ENCODE results near the gene ITGB5. TPM values are rescaled to one million over a fixed set of nuclear protein-coding genes. Genes with fewer than 3 reads are reported as not detected.

ITGB5 gene
- polyA plus RNA-seq, 3 donors = 0.68 to 1.2 (median 1.0) TPM

GRCh38 chr3:124838963-124839362 is 48.2 kb downstream of the ITGB5 start:
- no peaks in the 10 kb centered on the region for H3K9me3 ChIP-seq (replicated peaks in 1 of 2; ENCODE audit: control insufficient read depth in 1 of 2, insufficient read depth in 1 of 2, low read length in 2 of 2)
- peaks cover 0 to 1% (median 0%) of the 10 kb centered on the region in 7 donors for H3K9me3 Mint-ChIP-seq
- peaks cover 12 to 20% (median 15%) of the 10 kb centered on the region in 3 donors for H3K27me3 Mint-ChIP-seq (ENCODE audit: low read depth in 3 of 3)
- peaks cover 12% of the 10 kb centered on the region for H3K4me1 Mint-ChIP-seq
- TF ChIP-seq CTCF (IDR thresholded peaks at IDR 0.05) = no peak
- peaks cover 11 to 12% of the 10 kb centered on the region in 2 donors for H3K4me1 ChIP-seq (ENCODE audit: control insufficient read depth in 1 of 2, insufficient read depth in 2 of 2, low read length in 2 of 2)
- H3K27me3 ChIP-seq (ENCODE audit: control insufficient read depth in 2 of 2, insufficient read depth in 2 of 2, low read length in 2 of 2) = peaks cover 2 to 11% of the 10 kb centered on the region in 2 donors
- no peak overlapping the region for H3K27ac Mint-ChIP-seq
- no peaks in the 10 kb centered on the region for H3K79me2 ChIP-seq (ENCODE audit: insufficient read depth, low read length)
- no peaks in the 10 kb centered on the region for H3K36me3 ChIP-seq (replicated peaks in 1 of 2; ENCODE audit: control insufficient read depth in 1 of 2, insufficient read depth in 2 of 2, low read length in 2 of 2)
- DNase-seq = no peak
- no peaks in the 10 kb centered on the region for H4K20me1 ChIP-seq (ENCODE audit: insufficient read depth, low read length)
- H3K4me3 ChIP-seq (replicated peaks in 1 of 3; ENCODE audit: low read depth in 2 of 3, low read length in 3 of 3) = no peak overlapping the region
- H2AFZ ChIP-seq (ENCODE audit: insufficient read depth, low read depth, low read length, poor library complexity, severe bottlenecking) = no peak overlapping the region
- no peak overlapping the region for H3K27ac ChIP-seq (ENCODE audit: low read depth in 1 of 2, low read length in 2 of 2)
- intact Hi-C loops (cut with micrococcal nuclease) = no loop called here
- H3K4me2 ChIP-seq (replicated peaks; ENCODE audit: extremely low read depth, low read length, poor library complexity, severe bottlenecking) = no peak overlapping the region
- no peak overlapping the region for H3K4me3 Mint-ChIP-seq
- H3K36me3 Mint-ChIP-seq = no peaks in the 10 kb centered on the region
- H3K9ac ChIP-seq (ENCODE audit: insufficient read depth, low read length, poor library complexity, severe bottlenecking) = no peak overlapping the region
- no CpG with 5 or more reads among the region's 3 CpGs for WGBS (ENCODE audit: insufficient coverage)

GRCh38 chr3:124837730-124838186 is 49.4 kb downstream of the ITGB5 start:
- no peaks in the 10 kb centered on the region for H3K36me3 Mint-ChIP-seq
- H3K4me1 ChIP-seq (ENCODE audit: control insufficient read depth in 1 of 2, insufficient read depth in 2 of 2, low read length in 2 of 2) = peaks cover 11 to 12% of the 10 kb centered on the region in 2 donors
- H3K27me3 Mint-ChIP-seq (ENCODE audit: low read depth in 3 of 3) = peaks cover 12 to 21% (median 15%) of the 10 kb centered on the region in 3 donors
- H3K27me3 ChIP-seq (ENCODE audit: control insufficient read depth in 2 of 2, insufficient read depth in 2 of 2, low read length in 2 of 2) = peaks cover 2 to 11% of the 10 kb centered on the region in 2 donors
- WGBS (ENCODE audit: insufficient coverage) = 46% methylated on average over 4 of the region's 6 CpGs
- H3K4me3 Mint-ChIP-seq = no peak overlapping the region
- H4K20me1 ChIP-seq (ENCODE audit: insufficient read depth, low read length) = no peaks in the 10 kb centered on the region
- H3K9me3 Mint-ChIP-seq = peaks cover 0 to 1% (median 0%) of the 10 kb centered on the region in 7 donors
- H3K79me2 ChIP-seq (ENCODE audit: insufficient read depth, low read length) = no peaks in the 10 kb centered on the region
- no peaks in the 10 kb centered on the region for H3K36me3 ChIP-seq (replicated peaks in 1 of 2; ENCODE audit: control insufficient read depth in 1 of 2, insufficient read depth in 2 of 2, low read length in 2 of 2)
- TF ChIP-seq CTCF (IDR thresholded peaks at IDR 0.05) = no peak
- peak overlapping the region in 1 of 7 donors; percentile 51 for H3K27ac Mint-ChIP-seq
- H3K9ac ChIP-seq (ENCODE audit: insufficient read depth, low read length, poor library complexity, severe bottlenecking) = no peak overlapping the region
- H3K4me1 Mint-ChIP-seq = peaks cover 12% of the 10 kb centered on the region
- no peaks in the 10 kb centered on the region for H3K9me3 ChIP-seq (replicated peaks in 1 of 2; ENCODE audit: control insufficient read depth in 1 of 2, insufficient read depth in 1 of 2, low read length in 2 of 2)
- H2AFZ ChIP-seq (ENCODE audit: insufficient read depth, low read depth, low read length, poor library complexity, severe bottlenecking) = no peak overlapping the region
- H3K4me3 ChIP-seq (replicated peaks in 1 of 3; ENCODE audit: low read depth in 2 of 3, low read length in 3 of 3) = no peak overlapping the region
- intact Hi-C loops (cut with micrococcal nuclease) = no loop called here
- no peak for DNase-seq
- no peak overlapping the region for H3K4me2 ChIP-seq (replicated peaks; ENCODE audit: extremely low read depth, low read length, poor library complexity, severe bottlenecking)
- H3K27ac ChIP-seq (ENCODE audit: low read depth in 1 of 2, low read length in 2 of 2) = no peak overlapping the region

Data from CD14-positive monocyte (primary cell).